DMS79 (cell line): ENCODE results near the gene ALAS2.
"Not testable (repeated sequence)": the region's sequence is repeated elsewhere in the genome, so short reads cannot be mapped to it uniquely, and the experiment has no call there.

Experiments used
- DNase-seq: peaks from one replicate; lab custom pipeline; 2025; lab: John Stamatoyannopoulos, UW

The ALAS2 gene

GRCh38 chrX:55030271-55031205 is at the start of gene ALAS2:
Gene ALAS2, minus strand, starts transcription at chrX:55030977. Its CDS starts 4,977 bp downstream, at chrX:55026000.
- DNase-seq = no peak

- no peak for DNase-seq
Measured at GRCh38 chrX:55074851-55075467, 44.2 kb upstream of the ALAS2 start, which contains the start of gene PAGE2B. Gene PAGE2B, plus strand, starts transcription at chrX:55075030. Its CDS starts 1,012 bp downstream, at chrX:55076042.

- DNase-seq = no peak
Measured at GRCh38 chrX:55072286-55072685, 41.5 kb upstream of the ALAS2 start.

GRCh38 chrX:55067180-55067579 is 36.4 kb upstream of the ALAS2 start:
- not testable (repeated sequence) for DNase-seq

GRCh38 chrX:55057675-55058249 is 27.0 kb upstream of the ALAS2 start:
- no peak for DNase-seq

- DNase-seq = peak; percentile 2
Measured at GRCh38 chrX:55056820-55057674, 26.3 kb upstream of the ALAS2 start.

- not testable (repeated sequence) for DNase-seq
Measured at GRCh38 chrX:55050599-55050998, 19.8 kb upstream of the ALAS2 start.

GRCh38 chrX:55041514-55041913 is 10.7 kb upstream of the ALAS2 start:
- no peak for DNase-seq

- no peak for DNase-seq
Measured at GRCh38 chrX:55039471-55039870, 8.7 kb upstream of the ALAS2 start.

GRCh38 chrX:55033429-55033828 is 2.7 kb upstream of the ALAS2 start:
- DNase-seq = no peak

GRCh38 chrX:55029291-55029690 is 1.5 kb downstream of the ALAS2 start:
- no peak for DNase-seq

GRCh38 chrX:55028611-55029010 is 2.2 kb downstream of the ALAS2 start:
- DNase-seq = no peak

- no peak for DNase-seq
Measured at GRCh38 chrX:55028040-55028439, 2.7 kb downstream of the ALAS2 start.

- DNase-seq = no peak
Measured at GRCh38 chrX:55026840-55027239, 3.9 kb downstream of the ALAS2 start.

GRCh38 chrX:55026143-55026542 is 4.6 kb downstream of the ALAS2 start:
- no peak for DNase-seq

GRCh38 chrX:55014897-55015299 is 15.9 kb downstream of the ALAS2 start:
- DNase-seq = no peak

GRCh38 chrX:55011294-55011693 is 19.5 kb downstream of the ALAS2 start:
- no peak for DNase-seq

- DNase-seq = no peak
Measured at GRCh38 chrX:55008571-55009358, 22.0 kb downstream of the ALAS2 start.

GRCh38 chrX:55007656-55008055 is 23.1 kb downstream of the ALAS2 start:
- no peak for DNase-seq

GRCh38 chrX:55006827-55007621 is 23.8 kb downstream of the ALAS2 start:
- no peak for DNase-seq
